Fibroblast of lung (primary cell): ENCODE data around the gene ECSCR. TPM values are rescaled to one million over a fixed set of nuclear protein-coding genes. Genes with fewer than 3 reads are reported as not detected.
A peak's percentile ranks its signal among the peaks of the same experiment; 100 is the strongest.

Experiments used
- DNase-seq, 2 donors: peaks; one replicate each; pipeline versions ENCODE4 v3.0.0 to v3.0.0-alpha.2; 2010; ENCODE audit warnings: low read depth in 2 of 2
- H2AFZ ChIP-seq: 2 replicates; pipeline ENCODE4 v1.5.1; 2012; ENCODE audit warnings: low read length, control low read depth, inconsistent platforms
- H3K27ac ChIP-seq: 2 replicates; pipeline ENCODE4 v1.5.1; 2011; ENCODE audit warnings: low read length, control low read depth; ENCODE audit not compliant: insufficient read depth
- H3K27me3 ChIP-seq: 2 replicates; pipeline ENCODE4 v1.5.1; 2011; ENCODE audit warnings: mild to moderate bottlenecking, low read length; ENCODE audit not compliant: control insufficient read depth, insufficient read depth
- H3K36me3 ChIP-seq: 2 replicates; pipeline ENCODE4 v1.5.1; 2011; ENCODE audit warnings: low read length; ENCODE audit not compliant: control insufficient read depth, insufficient read depth
- H3K4me1 ChIP-seq: 2 replicates; pipeline ENCODE4 v1.5.1; 2011; ENCODE audit warnings: low read length; ENCODE audit not compliant: control insufficient read depth, insufficient read depth; ENCODE audit errors: extremely low read depth
- H3K4me2 ChIP-seq: 2 replicates; pipeline ENCODE4 v1.5.1; 2011; ENCODE audit warnings: low read length, control low read depth; ENCODE audit not compliant: insufficient read depth; ENCODE audit errors: extremely low read depth
- H3K4me3 ChIP-seq, 4 experiments: fragments of 200-600 bp in 1 of 4; sonication (generic) in 1 of 4; replicated peaks in 1 of 4; 2 replicates each; pipeline ENCODE4 v1.5.1; 2011 to 2016; ENCODE audit warnings: low read length in 4 of 4, low read depth in 3 of 4, mild to moderate bottlenecking in 3 of 4, control low read depth in 2 of 4, inconsistent platforms in 1 of 4, mixed read lengths in 1 of 4; ENCODE audit not compliant: insufficient read depth in 1 of 4; ENCODE audit errors: control extremely low read depth in 1 of 4
- H3K79me2 ChIP-seq: 2 replicates; pipeline ENCODE4 v1.5.1; 2012; ENCODE audit warnings: mild to moderate bottlenecking, low read length, inconsistent platforms; ENCODE audit not compliant: control insufficient read depth, insufficient read depth
- H3K9ac ChIP-seq: 2 replicates; pipeline ENCODE4 v1.5.1; 2011; ENCODE audit warnings: mild to moderate bottlenecking, low read length, control low read depth; ENCODE audit not compliant: insufficient read depth
- H3K9me3 ChIP-seq: 2 replicates; pipeline ENCODE4 v1.5.1; 2012; ENCODE audit warnings: low read depth, low read length; ENCODE audit not compliant: control insufficient read depth, insufficient read depth
- H4K20me1 ChIP-seq: 2 replicates; pipeline ENCODE4 v1.5.1; 2011; ENCODE audit warnings: low read length; ENCODE audit not compliant: control insufficient read depth, insufficient read depth; ENCODE audit errors: extremely low read depth
- EZH2 ChIP-seq: IDR thresholded peaks from 2 replicates; pipeline ENCODE4 v1.5.1; 2012; ENCODE audit warnings: low read length, control low read depth, mild to moderate bottlenecking; ENCODE audit errors: missing control alignments
- polyA plus RNA-seq, 2 donors: library from polyadenylated mRNA; depleted of rRNA in 1 of 2; stranded (reverse) in 1 of 2; unstranded in 1 of 2; fragments of >200 nt; gene quantifications; 2 replicates each; pipeline ENCODE4 v1.2.1, GENCODE V29; 2011 to 2012; ENCODE audit warnings: missing spikeins in 1 of 2
- total RNA-seq: library from RNA; depleted of rRNA; stranded (reverse); fragments of >200 nt; gene quantifications from 2 replicates; pipeline ENCODE4 v1.2.1, GENCODE V29; 2014
- TF ChIP-seq, protein P1 (sequence below), 2 donors: IDR thresholded peaks in 1 of 2; conservative IDR thresholded peaks in 1 of 2; 1 replicate in 1 of 2; 2 replicates in 1 of 2; pipeline ENCODE4 v1.5.1; 2011 to 2012; ENCODE audit warnings: low read length in 2 of 2, control low read depth in 1 of 2, inconsistent platforms in 1 of 2, low read depth in 1 of 2, mild to moderate bottlenecking in 1 of 2

Gene ECSCR
- total and polyA plus RNA-seq, 2 donors (not counting 1 experiment from before 2014, with no cell fraction given): 0.18 TPM; not detected in 1

DNA sequence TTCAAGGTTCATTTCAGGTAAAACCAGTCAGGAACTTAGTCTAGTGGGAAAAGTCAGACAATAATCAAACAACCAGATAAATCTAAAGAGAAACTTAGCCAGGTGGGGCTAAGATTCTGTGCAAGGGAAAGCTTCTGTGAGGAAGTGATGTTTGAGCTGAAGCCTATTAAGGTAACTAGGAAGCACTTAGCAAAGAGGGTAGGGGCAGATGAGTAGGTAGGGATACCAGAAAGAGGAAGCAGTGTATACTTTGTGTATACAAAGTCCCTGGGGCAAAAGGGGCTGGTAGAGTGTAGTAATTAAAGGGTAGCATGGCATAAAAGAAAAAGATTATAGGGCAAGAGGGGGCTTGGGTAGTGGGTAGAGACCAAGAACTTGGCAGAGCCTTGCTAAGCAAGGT is 55.0 kb downstream of the ECSCR start:
- H3K9ac ChIP-seq: no peak overlapping the region

GRCh38 chr5:139406963-139407362 is 55.6 kb downstream of the ECSCR start:
- no peaks in the 10 kb centered on the region for H3K79me2 ChIP-seq
- no peaks in the 10 kb centered on the region for H3K36me3 ChIP-seq
- H3K9ac ChIP-seq: no peak overlapping the region
- no peaks in the 10 kb centered on the region for H3K27me3 ChIP-seq
- no peak overlapping the region for H3K4me2 ChIP-seq
- H3K9me3 ChIP-seq: no peaks in the 10 kb centered on the region
- H2AFZ ChIP-seq: no peak overlapping the region
- H3K4me3 ChIP-seq: no peak overlapping the region
- TF ChIP-seq, protein P1, sequence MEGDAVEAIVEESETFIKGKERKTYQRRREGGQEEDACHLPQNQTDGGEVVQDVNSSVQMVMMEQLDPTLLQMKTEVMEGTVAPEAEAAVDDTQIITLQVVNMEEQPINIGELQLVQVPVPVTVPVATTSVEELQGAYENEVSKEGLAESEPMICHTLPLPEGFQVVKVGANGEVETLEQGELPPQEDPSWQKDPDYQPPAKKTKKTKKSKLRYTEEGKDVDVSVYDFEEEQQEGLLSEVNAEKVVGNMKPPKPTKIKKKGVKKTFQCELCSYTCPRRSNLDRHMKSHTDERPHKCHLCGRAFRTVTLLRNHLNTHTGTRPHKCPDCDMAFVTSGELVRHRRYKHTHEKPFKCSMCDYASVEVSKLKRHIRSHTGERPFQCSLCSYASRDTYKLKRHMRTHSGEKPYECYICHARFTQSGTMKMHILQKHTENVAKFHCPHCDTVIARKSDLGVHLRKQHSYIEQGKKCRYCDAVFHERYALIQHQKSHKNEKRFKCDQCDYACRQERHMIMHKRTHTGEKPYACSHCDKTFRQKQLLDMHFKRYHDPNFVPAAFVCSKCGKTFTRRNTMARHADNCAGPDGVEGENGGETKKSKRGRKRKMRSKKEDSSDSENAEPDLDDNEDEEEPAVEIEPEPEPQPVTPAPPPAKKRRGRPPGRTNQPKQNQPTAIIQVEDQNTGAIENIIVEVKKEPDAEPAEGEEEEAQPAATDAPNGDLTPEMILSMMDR (conservative IDR thresholded peaks at IDR 0.05 in 1 of 2, IDR thresholded peaks at IDR 0.05 in 1 of 2; ENCODE audit: low read depth in 1 of 2, low read length in 2 of 2): no peak
- TF ChIP-seq EZH2: no peak
- no peak overlapping the region for H3K27ac ChIP-seq
- peaks cover 6% of the 10 kb centered on the region for H3K4me1 ChIP-seq
- no peak for DNase-seq
- H4K20me1 ChIP-seq: no peaks in the 10 kb centered on the region

More for the DNA sequence above, 55.0 kb downstream of the ECSCR start:
- no peak for DNase-seq
- Histone ChIP-seq H3K79me2 (no peaks in the 10 kb centered on the region), H3K27me3 (no peaks in the 10 kb centered on the region), H2AFZ (no peak overlapping the region), H3K4me2 (no peak overlapping the region), H3K27ac (no peak overlapping the region), H4K20me1 (no peaks in the 10 kb centered on the region), H3K36me3 (no peaks in the 10 kb centered on the region), H3K9me3 (no peaks in the 10 kb centered on the region), H3K4me1 (peaks cover 6% of the 10 kb centered on the region), H3K4me3 (no peak overlapping the region)
- TF ChIP-seq, protein P1 (conservative IDR thresholded peaks at IDR 0.05 in 1 of 2, IDR thresholded peaks at IDR 0.05 in 1 of 2; ENCODE audit: low read depth in 1 of 2, low read length in 2 of 2): no peak
- TF ChIP-seq EZH2: no peak

- Histone ChIP-seq H3K9me3 (no peaks in the 10 kb centered on the region), H3K36me3 (no peaks in the 10 kb centered on the region), H2AFZ (peak overlapping the region; percentile 98), H3K4me2 (peak overlapping the region; percentile 82), H3K4me3 (peak overlapping the region; percentile 20 to 56 (median 33)), H3K27me3 (no peaks in the 10 kb centered on the region), H3K9ac (peak overlapping the region; percentile 66), H3K27ac (peak overlapping the region; percentile 98), H3K79me2 (no peaks in the 10 kb centered on the region), H4K20me1 (no peaks in the 10 kb centered on the region), H3K4me1 (peaks cover 6% of the 10 kb centered on the region)
- no peak for DNase-seq
- TF ChIP-seq EZH2: no peak
- TF ChIP-seq, protein P1 (conservative IDR thresholded peaks at IDR 0.05 in 1 of 2, IDR thresholded peaks at IDR 0.05 in 1 of 2; ENCODE audit: low read depth in 1 of 2, low read length in 2 of 2): no peak
Measured at GRCh38 chr5:139404484-139404840, 58.1 kb downstream of the ECSCR start.
